Activated B cell treated with CpG ODN at 0.5 μM for 24 hours (primary cell): ENCODE results near the gene NXT1. TPM values are rescaled to one million over a fixed set of nuclear protein-coding genes. Genes with fewer than 3 reads are reported as not detected.
A peak's percentile ranks its signal among the peaks of the same experiment; 100 is the strongest.

ENCODE experiments used
- ATAC-seq: fragments of 200-7000 bp; cut with Tn5 transposase; one replicate; pipeline ENCODE4 v1.10.0; 2021; ENCODE audit warnings: low read depth, mild to moderate bottlenecking, moderate library complexity
- CTCF ChIA-PET: fragments of 350-600 bp; sonication (Branson Sonifier 250); formaldehyde crosslinking; loops from one replicate; lab custom pipeline; 2021; ENCODE audit warnings: antibody characterized with exemption; lab: Charles Lee
- POLR2A ChIA-PET: fragments of 350-600 bp; sonication (Branson Sonifier 250); formaldehyde crosslinking; loops from one replicate; lab custom pipeline; 2021; ENCODE audit warnings: antibody characterized with exemption; lab: Charles Lee
- DNase-seq: peaks from one replicate; pipeline ENCODE4 v3.0.0; 2022
- H3K27ac Mint-ChIP-seq: one replicate; pipeline ENCODE4 v1.8.0; 2020; ENCODE audit warnings: mixed read lengths
- H3K27me3 Mint-ChIP-seq: one replicate; pipeline ENCODE4 v1.8.0; 2021; ENCODE audit warnings: mixed read lengths
- H3K36me3 Mint-ChIP-seq: one replicate; pipeline ENCODE4 v1.8.0; 2021; ENCODE audit warnings: low read depth, mixed read lengths
- H3K4me1 Mint-ChIP-seq: one replicate; pipeline ENCODE4 v1.8.0; 2021; ENCODE audit warnings: mixed read lengths
- H3K4me3 Mint-ChIP-seq: one replicate; pipeline ENCODE4 v1.8.0; 2020; ENCODE audit warnings: mild to moderate bottlenecking, mixed read lengths
- H3K9me3 Mint-ChIP-seq: one replicate; pipeline ENCODE4 v1.8.0; 2020; ENCODE audit warnings: mixed read lengths
- CTCF ChIP-seq: fragments of 200-600 bp; IDR thresholded peaks from one replicate; pipeline ENCODE4 v1.8.0; 2022; ENCODE audit warnings: antibody characterized with exemption, mild to moderate bottlenecking
- intact Hi-C: fragments of 100-400 bp; cut with micrococcal nuclease; formaldehyde crosslinking; loops from one replicate; pipeline ENCODE4 v1.15.1; 2024
- total RNA-seq: library from RNA; stranded (reverse); gene quantifications from 2 replicates; pipeline ENCODE4 v1.2.3, GENCODE V29; 2022

The NXT1 gene
- total RNA-seq, 1 donor from 2014 or later = 28.8 TPM

- ChIA-PET CTCF (interaction anchor here (1.2 to 3.8 kb wide), 2 partner anchors 8 to 63 kb away, joined by 6 to 26 read pairs; partner anchors contain the start of genes NAPB and NXT1), POLR2A (interaction anchor here (1.1 to 7.3 kb wide), 5 partner anchors 8 to 63 kb away, joined by 5 to 140 read pairs (median 8); partner anchors contain the start of genes NAPB and NXT1)
- no peaks in the 10 kb centered on the region for H3K27me3 Mint-ChIP-seq
- no peaks in the 10 kb centered on the region for H3K9me3 Mint-ChIP-seq
- H3K36me3 Mint-ChIP-seq = peaks cover 34% of the 10 kb centered on the region
- H3K4me3 Mint-ChIP-seq = peak overlapping the region; percentile 90
- peak overlapping the region; percentile 94 for H3K27ac Mint-ChIP-seq
- intact Hi-C loops = loop anchor here (1.0 kb wide), 3 partner anchors 8 to 1635 kb away; partner anchors contain the start of genes NAPB and NXT1
- DNase-seq = no peak
- no peak for ATAC-seq
- H3K4me1 Mint-ChIP-seq = peaks cover 35% of the 10 kb centered on the region
- no peak for TF ChIP-seq CTCF
Observed at GRCh38 chr20:23358563-23358906, 7.9 kb downstream of the NXT1 start.

- Mint-ChIP-seq H3K9me3 (no peaks in the 10 kb centered on the region), H3K27ac (peak overlapping the region; percentile 94), H3K36me3 (peaks cover 29% of the 10 kb centered on the region), H3K27me3 (no peaks in the 10 kb centered on the region), H3K4me3 (no peak overlapping the region), H3K4me1 (peaks cover 40% of the 10 kb centered on the region)
- POLR2A ChIA-PET = interaction anchor here (1.3 to 7.3 kb wide), 4 partner anchors 9 to 62 kb away, joined by 5 to 140 read pairs (median 10); partner anchors contain the start of genes NAPB and NXT1
- intact Hi-C loops = loop anchor here (1.0 kb wide), 3 partner anchors 9 to 1634 kb away; partner anchors contain the start of genes NAPB and NXT1
- DNase-seq = no peak
- ATAC-seq = no peak
- CTCF ChIA-PET = interaction anchor here (1.2 to 3.8 kb wide), 2 partner anchors 9 to 62 kb away, joined by 6 to 26 read pairs; partner anchors contain the start of genes NAPB and NXT1
- no peak for TF ChIP-seq CTCF
Observed at GRCh38 chr20:23358923-23359593, 8.5 kb downstream of the NXT1 start.

GRCh38 chr20:23360531-23360930 is 9.9 kb downstream of the NXT1 start:
- Mint-ChIP-seq H3K36me3 (peaks cover 30% of the 10 kb centered on the region), H3K27me3 (no peaks in the 10 kb centered on the region), H3K27ac (peak overlapping the region; percentile 89), H3K4me1 (peaks cover 50% of the 10 kb centered on the region), H3K4me3 (peak overlapping the region; percentile 83), H3K9me3 (no peaks in the 10 kb centered on the region)
- intact Hi-C loops = loop anchor here (5.0 kb wide), 1 partner anchor 1697 kb away; the partner anchor contains the start of gene ACSS1
- ChIA-PET CTCF (interaction anchor here (3.8 kb wide), 1 partner anchor 10 kb away, joined by 26 read pairs; the partner anchor contains the start of gene NXT1), POLR2A (interaction anchor here (1.9 to 7.3 kb wide), 2 partner anchors 10 to 11 kb away, joined by 5 to 140 read pairs; partner anchors contain the start of gene NXT1)
- no peak for TF ChIP-seq CTCF
- no peak for DNase-seq
- no peak for ATAC-seq

GRCh38 chr20:23361119-23361475 is 10.5 kb downstream of the NXT1 start:
- Mint-ChIP-seq H3K4me1 (peaks cover 53% of the 10 kb centered on the region), H3K9me3 (no peaks in the 10 kb centered on the region), H3K27ac (peak overlapping the region; percentile 89), H3K36me3 (peaks cover 27% of the 10 kb centered on the region), H3K27me3 (no peaks in the 10 kb centered on the region), H3K4me3 (peak overlapping the region; percentile 83)
- ATAC-seq = no peak
- TF ChIP-seq CTCF = no peak
- POLR2A ChIA-PET = interaction anchor here (1.9 to 7.3 kb wide), 2 partner anchors 10 to 11 kb away, joined by 5 to 140 read pairs; partner anchors contain the start of gene NXT1
- CTCF ChIA-PET = interaction anchor here (1.1 to 3.8 kb wide), 3 partner anchors 10 to 11 kb away, joined by 3 to 26 read pairs (median 4); partner anchors contain the start of gene NXT1
- no peak for DNase-seq
- intact Hi-C loops = loop anchor here (5.0 kb wide), 1 partner anchor 1696 kb away; the partner anchor contains the start of gene ACSS1
